DMS153 (cell line): ENCODE measurements around the gene ALG8.
A peak's percentile ranks its signal among the peaks of the same experiment; 100 is the strongest.

ENCODE experiments used
- DNase-seq: peaks from one replicate; lab custom pipeline; 2025; lab: John Stamatoyannopoulos, UW

Gene ALG8

DNA sequence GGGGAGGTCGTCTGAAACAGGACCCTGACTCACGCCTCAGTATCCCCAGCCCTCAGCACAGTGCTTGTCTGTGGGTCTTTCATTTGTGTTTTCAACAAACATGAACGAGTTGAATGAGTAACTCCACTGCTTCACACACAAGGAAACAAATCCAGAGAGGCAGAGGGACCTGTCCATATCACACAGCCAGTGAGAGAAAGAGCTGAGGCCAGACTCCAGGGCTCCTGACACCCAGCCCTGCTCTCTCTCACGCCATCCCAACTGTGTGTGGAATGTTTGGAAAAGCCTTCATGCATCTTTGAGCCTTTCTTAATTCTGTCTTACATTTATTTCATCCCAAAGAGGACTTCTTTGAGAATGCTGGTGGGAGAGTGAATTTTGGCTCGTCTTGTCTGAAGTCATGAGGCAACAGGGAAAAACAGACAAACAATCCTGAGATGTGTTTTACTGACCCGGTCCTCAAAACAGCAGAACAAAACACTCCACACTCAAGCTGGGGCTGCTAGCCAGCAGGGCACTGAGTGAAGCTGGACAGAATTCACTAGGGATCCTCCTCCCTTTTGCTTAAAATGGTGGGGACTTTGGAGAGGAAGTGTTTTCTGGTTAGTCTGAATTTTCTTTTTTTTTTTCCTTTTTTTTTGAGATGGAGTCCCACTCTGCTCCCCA lies 19.7 kb upstream of the ALG8 start:
- no peak for DNase-seq

DNA sequence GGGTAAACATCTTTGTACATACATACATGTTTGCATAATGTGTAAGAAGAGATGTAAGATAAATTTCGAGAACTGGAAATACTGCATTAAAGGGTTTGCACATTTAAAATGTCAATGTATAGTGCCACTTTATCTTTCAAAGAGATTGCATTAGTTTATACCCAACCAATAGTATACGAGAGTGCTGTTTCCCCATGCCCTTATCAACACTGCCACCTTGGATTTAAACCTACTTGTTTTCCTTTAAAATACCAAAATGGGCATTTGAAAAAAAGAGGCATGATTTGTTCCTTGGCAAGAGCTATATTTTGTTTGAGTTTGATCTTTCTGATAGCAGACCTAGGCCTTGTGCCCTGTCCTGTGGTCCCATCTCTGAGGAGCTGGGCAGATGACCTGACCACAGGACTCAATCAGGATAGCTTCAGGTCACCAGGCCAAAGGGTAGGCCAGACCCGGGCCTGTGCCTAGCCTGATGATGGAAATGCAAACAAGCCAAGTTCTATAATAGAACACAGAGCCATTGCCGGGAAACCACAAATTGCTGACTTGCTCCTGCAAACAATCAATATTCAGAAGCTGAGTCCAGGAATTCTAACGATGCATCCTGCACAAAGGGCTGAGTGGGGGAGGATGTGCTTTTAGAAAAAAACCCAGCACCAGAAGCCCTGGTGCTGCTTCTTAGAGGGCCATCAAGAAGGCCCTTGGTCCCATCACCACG lies 16.9 kb upstream of the ALG8 start:
- no peak for DNase-seq

GRCh38 chr11:78151804-78152203 lies 12.4 kb upstream of the ALG8 start:
- no peak for DNase-seq

DNA sequence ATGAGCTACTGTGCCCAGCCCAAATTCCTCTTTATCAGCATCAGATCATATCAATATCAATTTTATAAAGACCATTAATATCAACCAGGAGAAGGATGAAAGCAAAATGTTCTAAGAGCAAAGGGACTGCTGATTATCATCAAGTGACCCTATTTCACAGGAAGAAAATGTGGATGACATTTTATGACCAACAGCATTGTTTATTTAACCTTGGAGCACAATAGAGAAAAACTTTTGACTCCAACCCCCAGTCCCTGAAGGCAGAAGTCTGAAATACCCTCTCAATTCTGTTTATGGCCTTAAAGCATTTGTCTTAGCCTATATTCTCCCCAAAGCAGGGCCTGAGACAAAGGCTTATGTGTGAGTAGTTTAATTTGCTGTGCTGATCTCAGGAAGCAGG lies 11.3 kb upstream of the ALG8 start:
- DNase-seq: no peak

- DNase-seq: no peak
Observed at GRCh38 chr11:78150346-78150745, 10.9 kb upstream of the ALG8 start.

- DNase-seq: peak; percentile 6
Observed at GRCh38 chr11:78149646-78150045, 10.2 kb upstream of the ALG8 start.

GRCh38 chr11:78147807-78148206 lies 8.4 kb upstream of the ALG8 start:
- DNase-seq: peak; percentile 58

DNA sequence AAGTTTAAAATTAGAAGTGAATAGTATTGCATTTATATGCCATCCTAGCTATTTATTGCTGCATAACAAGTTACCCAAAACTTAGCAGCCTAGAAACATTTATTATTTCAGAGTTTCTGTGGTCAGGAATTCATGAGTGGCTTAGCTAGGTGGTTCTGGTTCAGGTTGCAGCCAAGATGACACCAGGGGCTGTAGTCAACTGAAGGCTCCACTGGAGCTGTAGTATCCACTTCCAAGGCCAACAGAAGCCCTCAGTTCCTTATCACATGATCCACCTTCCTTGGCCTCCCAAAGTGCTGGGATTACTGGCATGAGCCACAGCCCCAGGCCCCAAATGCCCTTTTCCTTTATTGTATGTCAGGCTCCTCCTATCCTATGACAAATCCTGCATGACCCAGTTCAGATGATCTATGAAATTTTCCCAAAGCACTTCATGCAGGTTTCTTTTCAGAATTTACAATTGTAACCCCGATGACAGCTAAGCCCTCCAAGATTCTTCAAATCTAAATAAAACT lies 6.1 kb upstream of the ALG8 start:
- no peak for DNase-seq

DNA sequence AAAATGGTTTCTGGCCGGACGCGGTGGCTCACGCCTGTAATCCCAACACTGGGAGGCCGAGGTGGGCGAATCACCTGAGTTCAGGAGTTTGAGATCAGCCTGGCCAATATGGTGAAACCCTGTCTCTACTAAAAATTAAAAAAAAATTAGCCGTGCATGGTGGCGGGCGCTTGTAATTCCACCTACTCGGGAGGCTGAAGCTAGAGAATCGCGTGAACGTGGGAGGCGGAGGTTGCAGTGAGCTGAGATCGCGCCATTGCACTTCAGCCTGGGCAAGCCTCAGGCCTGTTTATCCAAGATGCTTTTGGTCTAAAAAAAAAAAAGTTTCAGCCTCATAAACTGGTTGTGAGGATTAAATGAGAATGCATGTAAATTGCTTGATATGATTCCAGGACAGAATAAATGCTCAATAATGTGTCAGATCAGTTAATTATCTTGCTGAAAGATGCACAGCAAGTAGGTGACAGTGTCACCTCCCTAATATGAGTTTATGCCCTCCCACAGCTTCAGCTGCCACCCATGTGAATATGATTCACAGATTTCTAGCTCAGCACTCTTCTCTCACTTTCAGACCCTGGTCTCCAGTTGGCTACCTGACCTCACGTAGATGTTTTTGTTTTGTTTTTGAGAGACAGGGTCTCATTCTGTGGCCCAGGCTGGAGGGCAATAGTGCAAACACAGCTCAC lies 1.1 kb upstream of the ALG8 start:
- no peak for DNase-seq

DNA sequence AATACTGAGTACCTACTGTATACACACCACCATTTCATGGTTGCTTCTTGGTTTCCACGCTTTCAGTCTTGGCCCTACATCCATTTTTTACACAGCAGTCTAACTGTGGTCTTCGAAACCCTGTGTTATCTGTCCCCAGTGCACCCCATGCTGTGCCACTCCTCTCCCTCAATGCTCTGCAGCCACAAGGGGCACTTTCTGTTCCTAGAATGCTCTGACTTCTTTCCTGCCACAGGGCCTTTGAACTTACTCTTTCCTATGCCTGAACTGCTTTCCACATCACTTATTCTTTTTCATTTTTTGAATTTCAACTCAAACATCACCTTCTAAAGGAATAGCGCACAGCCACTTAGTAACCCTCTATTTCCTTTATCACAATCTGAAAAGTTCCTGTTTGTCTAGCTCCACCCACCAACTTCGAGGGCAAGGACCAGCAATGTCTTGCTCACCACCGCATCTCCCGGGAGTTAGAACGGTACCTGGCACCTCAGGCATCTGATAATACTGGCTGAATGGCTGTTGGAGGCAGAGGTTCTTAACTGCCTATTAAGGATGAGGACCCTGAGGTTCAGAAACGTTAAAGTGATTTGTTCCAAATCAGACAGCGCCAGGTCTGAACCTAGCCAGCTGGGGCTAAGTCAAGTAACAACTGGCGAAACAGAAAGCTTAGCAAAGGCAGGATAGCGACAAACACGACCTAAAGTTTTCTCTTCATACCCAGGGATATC lies 568 bp downstream of the ALG8 start:
- no peak for DNase-seq

GRCh38 chr11:78138291-78138690 lies 1.1 kb downstream of the ALG8 start:
- no peak for DNase-seq

- no peak for DNase-seq
Observed at GRCh38 chr11:78132475-78132874, 7.0 kb downstream of the ALG8 start.

- DNase-seq: no peak
Observed at GRCh38 chr11:78131956-78132355, 7.5 kb downstream of the ALG8 start.

DNA sequence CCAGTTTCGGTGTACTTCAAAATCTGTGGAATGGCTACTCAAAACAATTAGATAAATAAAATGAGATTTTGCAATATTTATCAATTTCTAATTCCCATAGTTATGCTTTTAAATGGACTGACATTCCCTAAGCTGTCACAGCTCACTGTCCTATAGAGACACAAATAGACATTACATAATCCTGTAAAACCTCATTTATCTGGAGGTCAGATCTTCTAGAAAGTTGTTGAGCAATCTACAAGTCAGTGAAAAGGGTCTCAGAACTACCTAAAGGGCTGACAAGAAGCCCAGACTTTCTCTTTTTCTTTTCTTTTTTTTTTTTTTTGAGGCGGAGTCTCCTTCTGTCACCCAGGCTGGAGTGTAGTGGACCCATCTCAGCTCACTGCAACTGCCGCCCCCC lies 12.0 kb downstream of the ALG8 start:
- no peak for DNase-seq

GRCh38 chr11:78112582-78113275 lies 26.7 kb downstream of the ALG8 start:
- no peak for DNase-seq

GRCh38 chr11:78111298-78111697 lies 28.1 kb downstream of the ALG8 start:
- no peak for DNase-seq

DNA sequence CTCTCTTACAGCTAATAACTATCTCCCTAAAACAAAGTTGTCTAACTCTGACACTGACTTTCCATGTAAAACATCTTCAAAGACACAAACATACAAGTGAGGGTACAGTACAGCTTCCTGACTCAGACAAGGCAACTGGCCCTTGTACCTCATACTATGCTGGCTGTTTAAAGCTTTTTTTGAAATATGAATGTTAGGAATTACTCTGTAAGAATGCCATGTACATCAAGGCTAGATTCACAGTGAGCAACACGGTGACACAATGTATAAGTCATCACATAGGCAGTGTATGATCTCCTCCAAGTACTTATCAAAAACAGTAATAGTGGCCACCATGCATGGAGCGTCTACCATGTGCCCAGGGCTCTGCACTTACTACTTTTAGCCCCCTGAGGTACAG lies 28.6 kb downstream of the ALG8 start:
- no peak for DNase-seq

GRCh38 chr11:78110351-78110750 lies 29.1 kb downstream of the ALG8 start:
- no peak for DNase-seq

DNA sequence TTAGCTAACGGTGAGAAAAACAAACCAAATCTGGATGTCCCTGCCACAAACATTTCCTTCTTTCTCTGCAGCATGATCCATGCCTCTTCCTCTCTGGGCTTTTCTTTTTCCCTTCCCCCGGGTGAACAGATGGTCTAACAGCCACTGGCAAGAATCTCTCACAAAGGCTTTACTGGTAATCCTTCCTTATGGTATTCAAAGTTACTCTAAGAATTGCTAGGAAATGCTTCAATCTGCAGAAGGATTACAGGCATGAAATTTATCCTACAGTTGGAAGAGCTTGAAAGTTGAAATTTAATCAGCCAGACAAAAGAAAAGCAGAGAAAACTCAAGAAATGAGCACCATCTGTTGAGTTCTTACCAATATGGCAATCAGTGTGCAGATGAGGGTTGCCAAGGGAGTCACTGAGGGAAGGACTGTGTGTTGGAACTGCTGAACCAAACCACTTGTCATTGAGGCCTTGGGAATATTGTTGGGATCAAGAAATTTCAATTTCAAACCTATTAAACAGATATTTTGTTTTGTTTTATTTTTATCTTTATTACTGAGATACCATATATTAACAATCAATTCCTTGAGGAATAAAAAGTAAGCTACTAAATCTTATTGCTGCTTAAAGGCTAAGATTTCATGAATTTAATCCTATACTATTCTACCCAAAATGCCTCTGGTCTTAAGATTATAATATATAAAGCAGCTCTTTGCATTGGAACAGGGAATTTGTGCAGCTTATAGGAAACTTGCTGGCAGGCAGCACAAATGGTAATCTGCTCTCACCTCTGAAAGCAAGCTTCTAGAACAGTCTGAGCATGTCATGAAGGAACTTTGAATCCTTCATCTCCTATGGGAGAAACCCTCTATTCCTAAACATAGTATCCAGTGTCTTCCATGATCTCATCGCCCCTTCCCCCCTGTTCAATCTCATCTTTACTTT lies 30.1 kb downstream of the ALG8 start:
- no peak for DNase-seq

DNA sequence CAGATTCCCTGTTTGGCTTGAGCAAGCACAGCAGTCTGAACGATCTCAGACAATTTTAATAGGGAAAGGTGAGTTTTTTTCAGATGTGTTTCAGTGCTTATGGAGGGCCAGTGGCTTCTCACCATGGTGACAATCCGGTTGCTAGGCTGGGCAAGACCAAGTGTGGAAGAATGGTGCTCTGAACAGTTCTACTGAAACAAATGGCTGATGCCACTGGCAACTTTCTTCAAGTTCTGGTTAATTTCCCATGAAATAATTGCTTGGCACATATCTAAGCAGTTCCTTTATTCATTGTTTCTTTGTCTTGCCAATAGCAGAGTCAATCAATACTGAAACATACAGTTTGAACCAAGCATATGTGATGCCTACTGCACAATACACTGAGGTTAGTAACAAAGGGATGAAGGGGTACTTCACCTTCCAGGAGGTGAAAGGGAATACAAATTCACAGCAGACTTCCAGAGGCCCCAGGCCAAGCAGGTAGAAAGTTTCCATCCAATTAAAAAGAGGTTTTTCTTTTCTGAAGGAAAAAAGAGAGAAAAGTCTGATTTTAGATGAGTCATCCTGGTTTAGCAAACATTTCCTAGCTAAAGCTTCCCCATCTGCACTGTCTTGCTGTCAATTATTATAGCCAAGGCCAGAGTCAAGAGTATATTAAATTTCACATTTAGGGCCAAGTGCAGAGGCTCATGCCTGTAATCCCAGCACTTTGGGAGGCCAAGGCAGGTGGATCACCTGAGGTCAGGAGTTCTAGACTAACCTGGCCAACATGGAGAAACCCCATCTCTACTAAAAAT lies 38.6 kb downstream of the ALG8 start:
- DNase-seq: peak; percentile 77
